ENCODE measurements around the gene MOB3A. TPM values are rescaled to one million over a fixed set of nuclear protein-coding genes. Genes with fewer than 3 reads are reported as not detected.

The MOB3A gene
- total and polyA plus RNA-seq, 10 of the 15 experiments (the other 5 are each of a cell fraction or from before 2014, with no cell fraction given), result 7.5 to 229 (median 79.4) TPM

- TF ChIP-seq ZNF384 (IDR thresholded peaks at IDR 0.05; ENCODE audit: borderline replicate concordance, low read depth, low read length) (no peak), POLR2AphosphoS5 (IDR thresholded peaks at IDR 0.05; ENCODE audit: low read length) (peak; percentile 26; the same call in 1 of the 2 replicates), E4F1 (IDR thresholded peaks at IDR 0.05; ENCODE audit: borderline replicate concordance, partially characterized antibody) (no peak), POLR2AphosphoS2 (IDR thresholded peaks at IDR 0.05; ENCODE audit: low read depth, low read length) (0 out of 2 replicates have a peak, but pooled peaks have one; percentile 5), PAX8 (IDR thresholded peaks at IDR 0.05) (no peak), IRF5 (IDR thresholded peaks at IDR 0.05; ENCODE audit: borderline replicate concordance) (no peak), TCF12 (IDR thresholded peaks at IDR 0.05; ENCODE audit: low read depth, low read length) (no peak), TARDBP (IDR thresholded peaks at IDR 0.05; ENCODE audit: borderline replicate concordance) (no peak), TCF3 (IDR thresholded peaks at IDR 0.05; ENCODE audit: borderline replicate concordance, insufficient read depth, low read depth, low read length) (no peak), ZBTB40 (IDR thresholded peaks at IDR 0.05; ENCODE audit: borderline replicate concordance) (0 out of 2 replicates have a peak, but pooled peaks have one; percentile 33)
Measured at GRCh38 chr19:2077833-2078619, 18.1 kb downstream of the MOB3A start (continued).

Measured in GM12878 (cell line).